ENCODE measurements around the gene OCIAD2. TPM values are rescaled to one million over a fixed set of nuclear protein-coding genes. Genes with fewer than 3 reads are reported as not detected.

OCIAD2 gene
- total and polyA plus RNA-seq, 10 donors: 13.5 to 58.4 (median 19.1) TPM

GRCh38 chr4:48863728-48864127 lies 42.8 kb downstream of the OCIAD2 start:
- no peaks in the 10 kb centered on the region for H3K27me3 ChIP-seq (replicated peaks in 1 of 7)
- H3K27ac ChIP-seq: no peak overlapping the region
- no peak for TF ChIP-seq POLR2A (IDR thresholded peaks at IDR 0.05)
- TF ChIP-seq POLR2AphosphoS5 (IDR thresholded peaks at IDR 0.05): no peak
- TF ChIP-seq CTCF (IDR thresholded peaks at IDR 0.05 in 8 of 11, conservative IDR thresholded peaks at IDR 0.05 in 3 of 11): no peak
- intact Hi-C loops (cut with DNase I; ENCODE audit: low total_unique reads): no loop called here
- H3K9me3 ChIP-seq: peaks cover 0 to 14% (median 10%) of the 10 kb centered on the region in 8 donors
- 91 to 96% (median 93%) methylated on average over 4 of the region's 4 CpGs for WGBS, 5 donors
- H3K36me3 ChIP-seq: peaks cover 0 to 36% (median 21%) of the 10 kb centered on the region in 6 donors
- no peak for DNase-seq
- H3K4me3 ChIP-seq: no peak overlapping the region
- no peaks in the 10 kb centered on the region for H3K4me1 ChIP-seq

GRCh38 chr4:48862661-48863060 lies 43.9 kb downstream of the OCIAD2 start:
- WGBS, 5 donors: 72 to 84% (median 84%) methylated on average over 1 of the region's 1 CpG
- no peak for TF ChIP-seq POLR2AphosphoS5 (IDR thresholded peaks at IDR 0.05)
- intact Hi-C loops (cut with DNase I; ENCODE audit: low total_unique reads): no loop called here
- Histone ChIP-seq H3K9me3 (peaks cover 0 to 14% (median 10%) of the 10 kb centered on the region in 8 donors), H3K4me1 (no peaks in the 10 kb centered on the region), H3K4me3 (no peak overlapping the region), H3K36me3 (peaks cover 0 to 46% (median 29%) of the 10 kb centered on the region in 6 donors), H3K27ac (no peak overlapping the region), H3K27me3 (replicated peaks in 1 of 7) (no peaks in the 10 kb centered on the region)
- DNase-seq: no peak

- WGBS, 5 donors: 88 to 95% (median 93%) methylated on average over 3 of the region's 3 CpGs
- Histone ChIP-seq H3K27me3 (replicated peaks in 1 of 7) (no peaks in the 10 kb centered on the region), H3K27ac (no peak overlapping the region), H3K9me3 (peaks cover 0 to 14% (median 10%) of the 10 kb centered on the region in 8 donors), H3K4me1 (no peaks in the 10 kb centered on the region), H3K36me3 (peaks cover 0 to 52% (median 32%) of the 10 kb centered on the region in 6 donors), H3K4me3 (no peak overlapping the region)
- no peak for DNase-seq
- intact Hi-C loops (cut with DNase I; ENCODE audit: low total_unique reads): no loop called here
- TF ChIP-seq POLR2A (IDR thresholded peaks at IDR 0.05) (no peak), CTCF (IDR thresholded peaks at IDR 0.05 in 8 of 11, conservative IDR thresholded peaks at IDR 0.05 in 3 of 11) (no peak), POLR2AphosphoS5 (IDR thresholded peaks at IDR 0.05) (no peak)
Measured at GRCh38 chr4:48862038-48862437, 44.5 kb downstream of the OCIAD2 start.

- H3K27ac ChIP-seq: no peak overlapping the region
- WGBS, 5 donors: 71 to 95% (median 77%) methylated on average over 7 of the region's 7 CpGs
- TF ChIP-seq CTCF (IDR thresholded peaks at IDR 0.05 in 8 of 11, conservative IDR thresholded peaks at IDR 0.05 in 3 of 11): no peak
- intact Hi-C loops (cut with DNase I; ENCODE audit: low total_unique reads): no loop called here
- H3K4me1 ChIP-seq: no peaks in the 10 kb centered on the region
- H3K4me3 ChIP-seq: no peak overlapping the region
- DNase-seq: no peak
- H3K9me3 ChIP-seq: peaks cover 0 to 1% (median 0%) of the 10 kb centered on the region in 8 donors
- H3K36me3 ChIP-seq: peaks cover 0 to 91% (median 38%) of the 10 kb centered on the region in 6 donors
- H3K27me3 ChIP-seq (replicated peaks in 1 of 7): no peaks in the 10 kb centered on the region
Measured at GRCh38 chr4:48858130-48858529, 48.4 kb downstream of the OCIAD2 start.

GRCh38 chr4:48854982-48855381 lies 51.6 kb downstream of the OCIAD2 start:
- Histone ChIP-seq H3K9me3 (no peaks in the 10 kb centered on the region), H3K27me3 (replicated peaks in 1 of 7) (no peaks in the 10 kb centered on the region), H3K4me1 (no peaks in the 10 kb centered on the region), H3K4me3 (no peak overlapping the region), H3K27ac (no peak overlapping the region), H3K36me3 (peaks cover 0 to 98% (median 46%) of the 10 kb centered on the region in 6 donors)
- WGBS, 5 donors: 57 to 76% (median 67%) methylated on average over 2 of the region's 2 CpGs
- TF ChIP-seq CTCF (IDR thresholded peaks at IDR 0.05 in 8 of 11, conservative IDR thresholded peaks at IDR 0.05 in 3 of 11): no peak
- intact Hi-C loops (cut with DNase I; ENCODE audit: low total_unique reads): no loop called here
- DNase-seq: no peak
